Esophagus squamous epithelium (tissue), 4 donors: ENCODE results near the gene DCHS1.

Experiments
- CTCF ChIP-seq, 6 experiments: fragments of 450-650 bp in 4 of 6; fragments of 200-600 bp in 2 of 6; sonication (generic) in 2 of 6; IDR thresholded peaks; one replicate each; pipeline ENCODE4 v1.5.1; 2016 to 2019; ENCODE audit warnings: antibody characterized with exemption in 6 of 6, mild to moderate bottlenecking in 4 of 6, moderate library complexity in 4 of 6
- POLR2A ChIP-seq, 4 donors: fragments of 450-650 bp; IDR thresholded peaks; one replicate each; pipeline ENCODE4 v1.6.1; 2017; ENCODE audit warnings: antibody characterized with exemption in 4 of 4, mild to moderate bottlenecking in 4 of 4, moderate library complexity in 3 of 4

- TF ChIP-seq POLR2A (IDR thresholded peaks at IDR 0.05) (no peak), CTCF (IDR thresholded peaks at IDR 0.05) (no peak)
Measured at GRCh38 chr11:6627762-6628241, 27.8 kb downstream of the DCHS1 start.
